Umbilical cord (tissue), 2 donors: ENCODE data around the gene SULT1C2. TPM values are rescaled to one million over a fixed set of nuclear protein-coding genes. Genes with fewer than 3 reads are reported as not detected.
"Not testable (repeated sequence)": the region's sequence is repeated elsewhere in the genome, so short reads cannot be mapped to it uniquely, and the experiment has no call there.

ENCODE experiments used
- DNase-seq: peaks from one replicate; pipeline ENCODE4 v3.0.0-alpha.2; 2015; ENCODE audit warnings: low spot score
- total RNA-seq: library from RNA; depleted of rRNA; stranded (reverse); fragments of >200 nt; gene quantifications from one replicate; pipeline ENCODE4 v1.2.3, GENCODE V29; 2014; ENCODE audit warnings: low replicate concordance; ENCODE audit not compliant: insufficient read depth

Gene SULT1C2
- total RNA-seq = 6.5 TPM

DNA sequence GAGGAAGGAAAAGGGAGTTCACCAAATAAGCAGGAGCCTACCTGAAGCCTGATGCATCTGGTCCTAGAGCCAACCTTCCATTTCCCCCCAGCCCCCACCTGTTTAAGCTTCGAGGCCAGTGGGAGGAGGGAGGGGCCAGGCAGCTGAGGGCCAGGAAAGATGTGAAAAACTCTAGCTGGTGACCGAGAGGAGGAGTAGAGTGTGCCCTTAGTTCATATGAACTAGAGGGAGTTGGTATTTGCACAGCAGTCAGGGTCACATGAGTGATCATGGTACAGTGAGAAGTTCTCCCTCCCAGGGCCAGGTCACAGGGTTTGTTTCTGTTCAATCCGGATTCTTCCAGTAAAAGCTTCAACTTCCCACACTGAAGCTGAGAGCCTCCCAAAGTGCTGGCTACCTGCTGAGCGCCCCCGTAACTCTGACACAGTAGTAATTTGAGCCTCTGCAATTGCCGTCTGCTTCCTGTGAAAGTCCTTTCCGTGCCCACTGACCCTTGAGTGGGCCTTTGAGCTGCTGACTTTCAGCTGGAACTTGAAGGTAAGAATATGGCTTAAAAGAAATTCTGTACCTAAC lies at the start of gene SULT1C2:
SULT1C2 (plus strand) TSS at position 362 of the 573 bp plus-strand sequence. CDS start 4,773 bp downstream, outside the sequence.
- no peak for DNase-seq

DNA sequence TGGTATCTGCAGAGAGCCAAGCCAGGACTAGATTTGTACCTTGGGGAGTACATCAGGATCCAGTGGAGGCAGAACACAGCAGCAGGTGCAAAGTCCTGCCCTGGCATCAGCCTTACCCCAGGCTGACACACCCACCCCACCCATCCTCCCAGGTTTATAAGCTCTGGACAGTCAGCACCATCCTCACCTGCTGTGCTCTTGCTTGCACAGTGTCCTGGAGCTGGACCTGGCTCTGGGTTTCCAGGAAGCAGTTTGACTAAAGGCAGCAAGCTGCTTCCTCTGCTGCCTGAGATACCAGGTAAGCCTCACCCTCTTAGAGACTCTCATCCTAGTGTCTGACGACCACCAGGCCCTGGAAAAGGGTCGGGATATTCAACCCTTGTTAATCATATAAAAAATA lies 48.9 kb upstream of the SULT1C2 start, which contains the start of gene SULT1C3:
SULT1C3 (plus strand) TSS at position 183 of the 400 bp plus-strand sequence. CDS start 7,227 bp downstream, outside the sequence.
- no peak for DNase-seq

DNA sequence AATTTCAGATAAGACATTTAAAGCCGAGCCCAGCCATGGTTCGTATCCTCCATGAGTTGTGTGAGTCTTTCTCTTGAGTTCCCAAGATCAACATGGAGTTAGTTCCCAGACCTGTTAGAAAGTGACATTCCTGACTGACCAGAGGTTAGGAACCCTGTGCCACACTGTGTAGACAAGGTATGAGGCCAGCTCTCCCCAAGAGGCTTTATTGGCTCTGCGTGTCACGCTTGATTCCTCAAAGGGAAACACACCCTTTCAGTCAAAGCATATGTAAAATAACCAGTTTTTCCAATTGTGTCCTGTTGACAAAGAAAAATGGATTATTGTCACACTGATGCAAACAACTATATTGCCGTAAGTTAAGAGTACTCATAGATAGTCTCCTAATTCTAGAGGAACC lies 47.7 kb upstream of the SULT1C2 start:
- no peak for DNase-seq

DNA sequence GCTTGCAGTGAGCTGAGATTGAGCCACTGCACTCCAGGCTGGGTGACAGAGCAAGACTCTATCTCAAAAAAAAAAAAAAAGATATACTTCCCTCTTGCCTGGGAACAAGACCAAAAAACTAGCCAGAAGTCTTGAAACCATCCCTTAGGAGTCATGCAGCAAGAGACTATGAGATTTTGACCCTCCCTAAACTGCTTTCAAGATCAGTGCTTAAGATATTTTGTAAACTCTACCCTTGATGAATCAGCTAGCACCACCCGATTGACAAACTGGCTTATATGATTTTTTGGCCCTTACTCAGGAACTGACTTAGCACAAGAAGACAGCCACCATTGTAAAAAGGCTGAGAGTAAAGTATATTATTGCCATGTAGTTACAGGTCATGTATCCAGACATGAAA lies 45.1 kb upstream of the SULT1C2 start:
- DNase-seq = no peak

DNA sequence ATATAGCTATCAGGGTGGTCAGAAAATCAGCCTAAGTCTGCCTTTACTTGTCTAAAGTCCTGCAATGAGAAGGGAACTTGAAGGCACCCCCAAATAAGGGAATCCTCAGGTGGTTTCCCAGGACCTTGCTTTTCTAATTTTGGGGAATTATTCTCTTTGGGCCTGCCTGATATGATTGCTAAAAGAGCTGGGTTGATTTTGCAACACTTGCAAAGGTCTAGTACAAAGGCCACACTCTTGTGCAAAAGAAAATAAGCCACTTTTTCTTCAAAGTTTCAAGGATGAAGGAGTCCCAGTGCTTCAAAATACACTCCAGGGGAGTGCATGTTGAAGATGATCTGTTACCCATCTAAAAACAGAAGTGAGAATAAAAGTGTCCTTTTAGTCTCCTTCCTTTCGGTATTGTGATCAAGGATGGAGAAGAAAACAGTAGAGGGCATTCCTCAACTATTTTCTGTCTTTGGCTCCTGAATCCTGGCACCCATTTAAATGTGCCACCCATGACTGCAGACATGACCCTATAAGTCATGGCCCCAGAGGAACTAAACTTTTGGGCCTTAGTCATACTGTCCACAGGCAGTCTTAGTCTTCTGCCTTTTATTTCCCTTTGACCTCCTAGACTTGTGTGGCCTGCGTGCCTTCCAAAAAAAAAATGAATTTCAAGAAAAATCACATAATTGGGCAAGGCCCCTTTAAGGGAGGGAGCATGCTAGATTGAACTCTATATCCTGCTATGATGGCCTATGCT lies 43.9 kb upstream of the SULT1C2 start:
- no peak for DNase-seq

DNA sequence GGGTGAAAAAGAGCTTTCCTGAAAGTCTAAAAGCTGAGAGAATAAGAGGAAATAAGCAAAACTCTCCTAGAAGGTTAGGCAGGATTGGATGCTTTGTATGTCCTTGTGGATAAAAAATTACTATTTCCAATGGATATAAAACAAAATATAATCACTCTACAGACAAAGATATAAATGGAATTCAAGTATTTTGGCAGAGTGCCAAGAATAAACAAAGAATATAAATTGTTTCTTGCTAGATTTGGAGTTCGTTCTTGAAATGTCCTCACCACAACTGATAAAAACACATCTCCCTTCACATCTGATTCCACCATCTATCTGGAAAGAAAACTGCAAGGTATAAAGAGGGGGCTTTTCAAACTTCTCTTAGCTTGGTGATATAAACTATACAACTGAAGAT lies 35.6 kb upstream of the SULT1C2 start:
- DNase-seq = no peak

DNA sequence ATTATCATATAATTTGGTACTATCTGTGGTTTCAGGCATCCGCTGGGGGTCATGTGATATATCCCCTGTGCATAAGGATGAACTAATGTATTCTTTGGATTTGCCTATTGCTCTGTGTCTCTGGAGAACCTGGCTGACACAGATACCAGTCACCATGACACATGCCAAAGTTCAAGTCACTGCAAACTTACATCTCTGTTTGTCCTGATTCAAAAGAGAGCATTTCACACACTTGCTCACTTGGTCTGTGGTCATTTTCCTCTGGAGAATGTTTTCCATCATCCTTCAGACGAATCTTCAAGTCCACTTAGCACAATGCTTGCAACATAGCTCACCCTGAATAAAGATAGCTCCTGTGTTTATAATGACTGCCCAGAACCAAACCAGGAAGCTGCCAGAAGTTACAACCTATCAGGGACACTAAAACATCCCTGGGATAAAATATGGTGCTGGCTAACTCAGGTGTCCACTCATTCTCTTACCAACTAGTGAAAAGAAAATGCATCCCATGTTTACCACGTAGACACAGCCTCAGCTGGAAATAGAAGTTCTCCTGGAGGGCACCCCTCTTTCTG lies 30.9 kb upstream of the SULT1C2 start:
- DNase-seq = no peak

DNA sequence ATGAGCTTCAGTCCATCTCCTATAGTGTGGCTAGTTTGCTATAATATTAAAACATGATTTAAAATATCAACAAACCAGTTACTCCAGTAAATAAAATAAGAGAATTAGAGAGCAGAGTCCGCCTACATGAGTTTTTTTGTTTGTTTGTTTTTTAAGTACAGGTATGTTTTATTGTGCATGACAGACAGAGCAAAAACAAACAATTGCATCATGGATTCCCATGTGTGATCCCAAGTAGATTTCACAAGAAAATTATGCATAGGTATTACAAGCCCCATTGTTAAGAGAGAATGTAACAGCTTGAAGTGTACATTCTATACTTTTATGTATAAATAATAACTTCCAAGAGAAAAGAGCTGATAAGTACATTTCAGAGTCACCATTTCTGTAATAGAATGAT lies 27.9 kb upstream of the SULT1C2 start:
- DNase-seq = no peak

DNA sequence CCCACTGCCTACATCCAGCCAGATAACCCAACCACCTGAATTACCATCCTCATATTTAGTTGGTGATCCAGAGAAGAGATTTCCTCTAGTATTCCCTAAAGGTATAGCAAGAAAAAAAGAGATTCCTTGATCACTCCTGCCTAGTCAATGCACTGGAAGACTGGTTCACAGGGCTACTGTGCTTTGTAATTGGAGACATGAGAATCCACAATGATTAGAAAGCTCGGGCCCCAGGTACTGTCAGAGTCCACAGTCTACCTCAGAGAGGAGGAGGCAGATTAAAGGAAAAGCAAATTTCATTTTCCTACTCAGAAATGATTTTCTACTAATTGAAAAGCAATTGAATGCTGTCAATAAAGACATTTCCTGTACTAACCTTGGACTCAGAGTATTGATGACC lies 26.7 kb upstream of the SULT1C2 start:
- DNase-seq = no peak

DNA sequence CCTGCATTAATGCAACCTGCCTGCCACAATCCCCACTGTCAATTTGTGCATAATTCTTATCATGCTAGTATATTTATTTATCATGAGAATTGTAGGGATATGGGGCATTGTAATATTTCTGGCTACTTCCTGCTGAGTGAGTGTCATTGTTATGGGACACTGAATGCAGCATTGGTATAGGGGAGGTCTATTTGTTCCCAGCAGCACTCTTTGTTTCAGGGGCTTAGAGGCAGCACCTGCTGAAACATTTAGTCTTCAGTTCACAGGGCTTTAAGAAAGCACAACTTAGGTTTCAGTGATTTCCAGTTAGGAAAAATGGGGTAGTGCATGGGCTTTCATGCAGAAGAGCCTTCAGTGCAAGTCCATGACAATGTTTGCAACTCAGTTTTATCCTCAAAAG lies 25.3 kb upstream of the SULT1C2 start:
- no peak for DNase-seq

DNA sequence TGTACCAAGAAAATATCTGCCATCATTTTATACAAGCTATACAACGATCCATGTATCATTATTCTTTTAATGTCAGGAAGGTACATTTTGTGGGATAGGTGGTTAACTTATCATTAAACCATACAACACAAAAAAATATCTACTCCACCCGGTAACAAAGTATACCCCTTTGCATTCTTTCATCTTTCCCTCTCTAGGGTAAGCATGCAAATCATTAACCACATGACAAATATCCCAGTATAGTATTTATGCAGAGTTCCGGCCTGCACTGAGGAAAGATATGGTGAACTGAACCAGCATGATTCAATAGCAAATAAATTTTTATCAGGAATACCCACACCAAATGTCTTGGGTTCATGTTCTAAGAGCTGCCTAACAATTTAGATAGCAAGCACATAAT lies 22.5 kb upstream of the SULT1C2 start:
- no peak for DNase-seq

DNA sequence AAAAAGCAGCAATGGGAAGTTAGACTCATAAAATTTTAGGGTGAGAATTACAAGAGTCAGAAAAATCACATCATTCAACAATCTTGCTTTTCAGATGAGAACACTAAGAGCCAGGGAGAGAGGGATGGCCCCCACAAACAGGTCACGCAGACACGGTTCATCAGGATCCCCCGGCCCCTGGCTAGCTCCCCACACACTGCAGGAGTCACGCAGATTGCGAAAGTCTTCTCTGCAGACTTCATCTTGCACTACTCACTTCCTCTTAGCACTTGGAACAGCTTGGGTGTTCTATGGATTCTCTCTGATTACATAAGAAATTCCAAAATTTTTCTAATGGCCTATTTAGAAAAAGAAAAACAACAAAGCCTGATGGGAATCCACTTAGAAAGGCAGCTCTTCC lies 21.6 kb upstream of the SULT1C2 start:
- no peak for DNase-seq

DNA sequence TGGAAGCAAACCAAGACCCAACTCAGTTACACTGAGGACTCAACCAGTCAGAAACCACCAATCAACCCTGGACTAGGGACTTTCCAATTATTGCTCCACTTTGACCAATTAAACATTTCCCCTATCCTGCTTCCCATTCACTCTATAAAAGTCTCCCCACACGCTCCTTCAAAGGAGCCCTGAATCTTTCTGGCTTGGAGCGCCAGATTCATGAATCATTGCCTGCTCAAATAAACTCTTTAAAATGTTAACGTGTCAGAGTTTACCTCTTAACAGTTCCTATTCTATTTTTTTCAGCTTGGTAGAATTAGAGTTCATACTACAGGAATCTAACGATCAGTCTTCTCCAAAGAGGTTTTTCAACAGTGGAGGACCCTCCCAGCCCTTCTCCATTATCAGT lies 20.7 kb upstream of the SULT1C2 start:
- DNase-seq = no peak

DNA sequence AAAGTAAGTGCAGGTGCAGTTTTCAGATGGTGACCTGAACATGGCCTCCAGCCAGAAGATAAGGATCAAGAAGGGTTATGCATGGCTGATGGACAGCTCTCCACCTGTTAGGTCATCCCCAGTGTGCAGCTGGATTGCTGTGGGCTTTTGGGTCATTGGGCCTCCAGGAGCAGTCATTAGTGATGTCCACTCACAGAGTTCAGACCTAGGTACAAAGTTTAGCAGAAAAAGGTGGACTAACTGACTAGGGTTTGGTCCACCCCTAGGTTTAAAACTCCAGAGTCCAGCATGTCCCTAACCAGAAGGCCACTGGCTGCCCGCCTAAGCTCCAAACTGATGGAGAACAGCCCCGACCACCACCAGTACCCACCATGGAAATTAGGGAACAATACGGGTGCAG lies 18.3 kb upstream of the SULT1C2 start:
- no peak for DNase-seq

DNA sequence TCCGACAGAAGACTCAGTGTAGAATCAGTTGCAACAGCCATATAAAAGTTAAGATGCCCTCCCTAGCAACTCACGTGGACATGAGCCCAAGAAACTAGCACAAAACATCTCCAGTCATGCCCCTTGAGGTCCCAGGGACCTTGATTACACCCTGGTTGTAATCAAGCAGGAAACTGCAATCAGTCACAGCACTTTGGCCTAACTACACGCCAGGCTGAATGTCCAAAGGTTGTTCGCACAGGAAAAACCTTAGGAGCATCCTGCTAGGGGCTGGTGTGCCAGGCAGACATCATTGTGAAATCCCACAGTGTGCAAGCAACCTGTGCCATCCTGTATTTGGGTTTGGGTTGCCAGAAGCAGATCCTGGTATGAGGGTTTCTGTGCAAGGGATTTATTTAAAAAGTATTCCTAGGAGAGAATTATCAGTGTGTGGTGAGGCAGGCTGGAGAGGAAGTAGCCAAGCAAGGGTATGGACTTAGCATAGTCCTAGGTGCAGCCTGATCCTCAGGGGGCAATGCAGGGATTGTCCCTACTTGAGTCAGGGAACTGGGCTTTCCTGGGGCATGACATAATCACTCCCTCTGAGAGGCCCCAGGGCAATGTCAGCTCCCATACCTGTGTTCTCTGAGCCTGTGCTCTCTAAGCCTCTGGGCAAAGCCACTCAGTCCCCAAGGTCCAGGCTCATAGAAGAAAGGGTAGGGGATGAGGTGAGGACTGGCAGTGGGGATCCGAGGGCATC lies 17.8 kb upstream of the SULT1C2 start:
- DNase-seq = no peak

DNA sequence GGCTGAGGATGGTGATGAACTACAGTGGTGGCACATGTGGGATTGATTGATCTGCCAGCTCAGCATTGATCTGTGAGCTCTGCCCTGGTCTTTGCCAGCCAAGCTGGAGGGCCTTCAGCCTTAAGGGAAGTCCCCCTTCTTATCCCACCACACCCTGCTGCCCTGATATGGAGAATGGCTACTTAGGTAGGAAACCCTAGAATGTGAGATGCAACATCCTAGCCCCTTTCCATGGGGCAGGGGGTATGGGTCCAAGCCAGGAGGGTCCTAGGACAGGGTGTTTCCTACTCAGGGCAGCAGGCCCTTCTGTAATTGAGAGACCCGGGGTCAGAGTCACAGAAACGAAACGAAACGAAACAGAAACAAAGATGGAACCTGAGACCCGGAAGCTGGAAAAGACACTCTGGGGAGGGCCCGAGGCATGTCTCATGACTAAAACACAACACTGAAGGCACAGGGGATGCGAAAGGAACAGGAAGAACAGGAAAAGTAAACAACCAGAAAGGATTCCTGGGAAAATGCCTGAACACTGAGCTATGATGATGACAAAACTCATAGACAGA lies 16.9 kb upstream of the SULT1C2 start:
- DNase-seq = no peak

DNA sequence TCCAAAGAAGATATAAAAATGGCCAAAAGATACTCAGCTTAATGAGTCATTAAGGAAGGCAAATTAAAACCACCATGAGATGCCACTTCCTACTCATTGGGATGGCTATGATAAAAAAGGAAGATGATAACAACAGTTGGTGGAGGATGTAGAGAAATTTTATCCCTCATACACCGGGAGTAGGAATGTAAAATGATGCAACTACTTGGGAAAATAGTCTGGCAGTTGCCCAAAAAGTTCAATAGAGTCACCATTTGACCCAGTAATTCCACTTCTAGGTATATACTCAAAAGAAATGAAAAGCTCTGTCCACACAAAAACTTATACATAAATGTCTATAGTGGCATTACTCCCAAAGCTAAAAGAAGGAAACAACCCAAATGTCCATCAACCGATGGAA lies 10.1 kb upstream of the SULT1C2 start:
- no peak for DNase-seq

DNA sequence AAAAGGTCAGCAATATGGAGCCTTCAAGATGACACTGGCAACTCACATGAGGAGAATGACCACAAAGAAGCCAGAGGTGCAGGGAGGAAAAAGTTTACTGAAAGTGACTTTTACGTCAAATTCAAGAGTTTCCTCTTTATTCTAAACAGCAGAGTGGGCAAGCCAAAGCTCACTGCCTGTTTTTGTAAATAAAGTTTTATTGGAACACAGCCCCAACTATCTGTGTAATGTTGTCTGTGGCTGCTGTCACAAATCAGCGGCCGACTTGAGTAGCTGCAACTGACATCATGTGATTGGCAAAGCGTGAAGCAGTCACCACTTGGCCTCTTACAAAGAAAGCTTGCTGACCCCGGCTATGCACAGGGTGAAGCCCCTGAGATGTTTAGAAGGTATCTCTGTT lies 9.2 kb upstream of the SULT1C2 start:
- no peak for DNase-seq

DNA sequence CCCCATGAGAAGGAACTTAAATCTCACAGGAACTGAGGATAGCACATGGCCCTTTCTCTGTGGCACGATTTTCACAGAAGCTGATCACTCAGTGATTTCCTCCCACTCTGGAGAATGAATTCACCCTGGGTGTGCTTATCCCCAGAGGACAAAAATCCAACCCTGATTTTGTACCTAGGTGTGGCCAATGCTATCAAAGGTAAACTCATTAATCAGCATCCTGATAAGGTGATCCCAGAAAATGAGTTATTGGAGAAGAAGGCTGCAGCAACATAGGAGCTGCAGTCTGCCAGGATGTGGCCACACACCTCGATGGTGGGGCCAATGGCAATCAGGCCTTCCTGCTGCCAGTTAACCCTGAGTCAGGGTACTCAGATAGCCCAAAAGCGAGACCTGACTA lies 8.2 kb upstream of the SULT1C2 start:
- no peak for DNase-seq

DNA sequence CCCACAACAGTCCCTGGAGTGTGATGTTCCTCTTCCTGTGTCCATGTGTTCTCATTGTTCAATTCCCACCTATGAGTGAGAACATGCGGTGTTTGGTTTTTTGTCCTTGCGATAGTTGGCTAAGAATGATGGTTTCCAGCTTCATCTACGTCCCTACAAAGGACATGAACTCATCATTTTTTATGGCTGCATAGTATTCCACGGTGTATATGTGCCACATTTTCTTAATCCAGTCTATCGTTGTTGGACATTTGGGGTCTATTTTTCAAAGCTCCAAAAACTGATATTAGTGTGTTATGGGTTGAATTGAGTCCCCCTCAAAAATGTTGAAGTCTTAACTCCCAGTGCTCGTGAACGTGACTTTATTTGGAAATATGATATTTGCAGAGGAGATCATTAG lies 4.1 kb upstream of the SULT1C2 start:
- not testable (repeated sequence) for DNase-seq

DNA sequence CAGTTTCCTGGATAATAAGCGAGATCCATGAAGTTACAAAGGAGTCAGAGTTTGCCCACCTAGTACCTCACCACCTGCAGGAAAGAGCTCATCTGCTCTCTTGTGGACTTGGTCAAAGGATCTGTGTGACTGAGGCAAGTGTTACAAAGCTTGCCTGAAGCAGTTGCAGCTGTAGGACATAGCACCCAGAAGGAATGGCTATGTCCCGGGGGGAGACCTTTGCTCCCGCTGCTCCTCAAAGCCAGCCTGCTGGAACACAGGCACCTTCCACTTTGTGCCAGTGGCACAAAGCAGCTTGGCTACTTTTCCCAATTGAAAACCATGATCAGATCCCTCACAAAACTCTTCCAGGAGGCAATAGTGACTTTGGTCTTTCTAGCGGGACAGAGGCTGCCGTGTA lies 3.1 kb upstream of the SULT1C2 start:
- no peak for DNase-seq

DNA sequence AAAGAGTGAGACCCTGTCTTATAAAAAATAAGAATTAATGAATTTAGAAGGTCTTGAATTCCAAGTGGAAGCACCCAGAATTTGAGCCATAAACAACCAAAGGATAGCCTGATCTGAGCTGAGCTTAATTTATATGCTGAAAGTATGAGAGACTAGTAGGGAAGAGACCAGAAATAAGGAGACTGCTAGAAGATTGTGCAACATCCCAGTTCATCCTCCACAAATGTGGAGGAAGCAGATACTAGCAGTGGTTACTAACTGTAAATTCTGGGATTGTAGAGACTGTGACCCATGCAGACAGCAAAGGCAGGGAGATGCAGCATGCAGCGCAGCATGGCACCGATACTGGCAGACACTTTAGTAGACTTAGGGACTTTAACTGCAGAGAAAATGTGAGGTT lies 1.5 kb upstream of the SULT1C2 start:
- DNase-seq = no peak
